Articular chondrocyte of knee joint (primary cell): Measurements from ENCODE around the gene AGGF1. TPM values are rescaled to one million over a fixed set of nuclear protein-coding genes. Genes with fewer than 3 reads are reported as not detected.

Experiments
- small RNA-seq: library from RNA; depleted of rRNA; stranded (forward); fragments of <200 nt; gene quantifications from one replicate; pipeline ENCODE3, GENCODE V24; 2012
- total RNA-seq: library from RNA; depleted of rRNA; stranded (reverse); fragments of >200 nt; gene quantifications from 2 replicates; pipeline ENCODE4 v1.2.3, GENCODE V29; 2012

The AGGF1 gene
- total RNA-seq: 25.2 and 26.3 TPM in 2 replicates

GRCh38 chr5:77030097-77031071 is at the start of gene AGGF1:
AGGF1 (plus strand) TSS chr5:77030404; CDS start chr5:77030767, 363 bp downstream.

GRCh38 chr5:77086689-77087483 is 56.7 kb downstream of the AGGF1 start, which contains the start of gene ZBED3:
ZBED3 (minus strand) TSS chr5:77087285; CDS start chr5:77077878, 9,407 bp downstream.

Small RNAs within 50 kb of the gene (small RNA-seq; reads per million reads assigned to genes)
- gene SNORA47: 3.4 reads per million, percentile 85 among the genes with 10 or more reads in this experiment

Other genes with a start within 250 kb of the AGGF1 start
- not detected in 2 replicates for gene F2RL1, start 211.4 kb upstream of the AGGF1 start, total RNA-seq
- gene S100Z, start 180.4 kb upstream of the AGGF1 start, total RNA-seq: not detected in 2 replicates
- not detected in 2 replicates for gene CRHBP, start 77.4 kb upstream of the AGGF1 start, total RNA-seq
- gene ZBED3, start 56.9 kb downstream of the AGGF1 start, total RNA-seq: 1.1 and 1.4 TPM in 2 replicates
- gene PDE8B, start 180.3 kb downstream of the AGGF1 start, total RNA-seq: 0.11 and 0.39 TPM in 2 replicates